GM12865 (cell line): ENCODE data around the gene FOXJ1.

Experiments
- DNase-seq: peaks from one replicate; pipeline ENCODE4 v3.0.0; 2010; ENCODE audit warnings: low read depth
- H3K4me3 ChIP-seq: 2 replicates; pipeline ENCODE4 v1.5.1; 2011; ENCODE audit warnings: mild to moderate bottlenecking, low read depth, low read length, control low read depth
- CTCF ChIP-seq: IDR thresholded peaks from 2 replicates; pipeline ENCODE4 v1.5.1; 2011; ENCODE audit warnings: low read length, control low read depth, low read depth, inconsistent platforms; ENCODE audit not compliant: insufficient read depth; ENCODE audit errors: missing control alignments

FOXJ1 gene

GRCh38 chr17:76086384-76086783 lies 54.7 kb downstream of the FOXJ1 start:
- DNase-seq: no peak
- no peak for TF ChIP-seq CTCF
- no peak overlapping the region for H3K4me3 ChIP-seq
